HG02943 (cell line): Measurements from ENCODE around the gene HASPIN.
"Not testable (repeated sequence)": the region's sequence is repeated elsewhere in the genome, so short reads cannot be mapped to it uniquely, and the experiment has no call there.

Experiments
- ATAC-seq: cut with Tn5 transposase; IDR thresholded peaks from one replicate; pipeline ENCODE4 v1.9.1; 2021; ENCODE audit warnings: mild to moderate bottlenecking, low read depth, moderate library complexity; ENCODE audit not compliant: unreplicated experiment

The HASPIN gene

DNA sequence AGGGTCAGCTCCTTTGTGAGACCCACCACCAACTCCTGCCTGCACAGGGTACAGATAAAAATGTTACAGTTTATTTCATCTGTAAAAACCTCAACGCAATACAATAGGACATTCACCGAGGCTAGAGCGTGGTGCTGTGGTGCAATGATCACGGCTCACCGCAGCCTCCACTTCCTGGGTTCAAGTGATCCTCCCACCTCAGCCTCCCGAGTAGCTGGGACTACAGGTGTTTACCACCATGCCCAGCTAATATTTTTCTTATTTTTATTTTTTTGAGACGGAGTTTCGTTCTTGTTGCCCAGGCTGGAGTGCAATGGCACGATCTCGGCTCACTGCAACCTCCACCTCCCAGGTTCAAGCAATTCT, 11.2 kb downstream of the HASPIN start:
- not testable (repeated sequence) for ATAC-seq

DNA sequence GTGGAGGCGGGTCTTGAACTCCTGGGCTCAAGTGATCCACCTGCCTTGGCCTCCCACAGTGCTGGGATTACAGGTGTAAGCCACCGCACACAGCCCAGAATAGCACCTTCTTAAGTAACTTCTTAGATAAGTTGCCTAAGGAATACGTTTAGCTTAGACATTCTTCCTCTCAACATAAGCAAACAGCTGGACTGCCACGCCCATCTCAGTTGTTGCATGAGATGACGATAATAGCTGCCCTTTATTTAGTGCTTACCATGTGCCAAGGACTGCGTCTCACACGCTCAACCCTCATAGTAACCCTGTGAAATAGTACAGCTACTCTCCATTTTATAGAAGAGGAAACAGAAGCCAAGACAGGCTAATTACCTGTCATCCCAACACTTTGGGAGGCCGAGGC, 11.8 kb downstream of the HASPIN start:
- no peak for ATAC-seq

DNA sequence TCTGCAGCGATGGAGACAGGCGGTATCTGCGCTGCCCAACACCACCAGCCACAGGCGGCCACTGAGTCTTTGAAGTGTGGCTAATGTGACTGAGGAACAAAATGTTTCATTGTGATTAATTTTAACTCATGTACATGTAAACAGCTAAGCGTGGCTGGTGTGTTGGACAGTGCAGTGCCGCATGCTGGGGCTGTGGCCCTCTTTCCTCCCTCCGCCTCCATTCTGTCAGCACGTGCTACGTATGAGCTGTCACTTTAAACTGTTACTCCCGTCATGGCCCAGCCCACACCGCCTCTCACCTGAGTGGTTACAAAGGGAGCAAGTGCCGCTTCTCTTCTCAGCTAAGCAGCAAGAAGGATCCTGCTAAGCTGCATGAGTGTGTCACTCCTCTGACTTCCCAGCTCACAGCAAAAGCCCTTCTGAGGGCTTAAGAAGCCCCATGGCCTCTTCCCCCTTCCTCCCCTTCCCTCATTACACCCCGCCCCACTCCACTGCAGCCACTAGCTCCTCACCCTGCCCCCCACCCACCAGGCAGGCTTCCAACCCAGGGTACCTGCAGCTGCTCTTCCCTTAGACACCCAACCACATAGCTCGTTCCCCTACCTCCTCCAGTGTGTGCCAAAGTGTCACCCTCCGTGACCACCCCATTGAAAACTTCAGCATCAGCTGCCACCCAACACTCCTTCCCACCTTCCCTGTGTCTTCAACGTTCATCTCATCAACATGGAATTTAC, 15.0 kb downstream of the HASPIN start:
- ATAC-seq: no peak

DNA sequence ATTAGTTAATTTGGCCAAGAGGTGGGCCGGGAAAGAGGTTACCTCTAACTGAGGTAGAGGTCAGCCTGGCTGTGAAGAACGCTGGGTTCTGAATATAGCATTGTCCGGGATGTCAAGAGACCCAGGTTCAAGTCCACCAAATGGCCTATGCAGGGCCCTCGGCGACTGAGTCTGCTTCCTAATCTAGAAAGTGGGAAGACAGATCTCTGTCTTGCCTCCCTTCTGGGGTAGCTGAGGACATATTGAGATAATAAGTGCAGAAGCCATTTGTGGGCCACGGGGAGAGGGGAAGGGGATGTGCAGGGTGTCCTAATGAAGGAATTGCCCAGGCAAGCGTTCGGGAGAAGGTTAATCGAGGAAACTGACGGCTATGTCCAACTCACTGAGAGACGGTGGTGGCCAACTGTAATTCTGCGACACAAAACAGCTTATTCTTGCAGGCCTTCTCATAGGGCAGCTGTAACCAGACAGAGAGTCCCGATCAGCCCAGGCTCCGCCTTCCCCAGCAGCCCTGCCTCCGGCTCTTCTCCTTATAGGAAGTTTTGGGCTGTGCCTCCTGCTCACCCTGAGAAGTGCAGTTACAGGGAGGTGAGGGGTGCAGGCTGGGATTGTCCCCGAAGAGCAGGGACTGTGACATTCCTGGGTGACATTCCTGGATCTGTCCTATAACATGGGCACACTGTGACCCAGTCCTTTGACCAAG, 15.9 kb downstream of the HASPIN start:
- no peak for ATAC-seq

DNA sequence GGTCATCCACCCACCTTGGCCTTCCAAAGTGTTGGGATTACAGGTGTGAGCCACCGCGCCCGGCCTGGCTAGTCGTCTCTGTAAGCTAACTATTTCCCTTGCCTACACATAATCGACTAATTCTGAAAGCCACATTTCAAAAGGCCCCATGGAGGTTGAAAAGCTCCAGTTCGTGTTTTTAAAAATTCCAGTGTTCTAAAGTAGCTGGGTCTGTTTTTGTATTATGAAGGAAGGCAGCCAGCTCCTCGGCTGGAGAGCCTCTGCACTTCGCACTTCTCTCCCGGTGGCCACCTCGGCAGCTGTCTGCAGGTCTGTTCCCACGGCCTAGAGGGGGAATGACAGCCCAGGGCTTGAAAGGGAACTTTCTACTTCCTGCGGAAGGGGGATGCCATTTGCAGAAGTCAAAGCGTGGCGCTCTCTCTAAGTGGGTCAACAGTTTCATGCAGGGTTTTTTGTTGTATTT, 16.9 kb downstream of the HASPIN start:
- no peak for ATAC-seq

DNA sequence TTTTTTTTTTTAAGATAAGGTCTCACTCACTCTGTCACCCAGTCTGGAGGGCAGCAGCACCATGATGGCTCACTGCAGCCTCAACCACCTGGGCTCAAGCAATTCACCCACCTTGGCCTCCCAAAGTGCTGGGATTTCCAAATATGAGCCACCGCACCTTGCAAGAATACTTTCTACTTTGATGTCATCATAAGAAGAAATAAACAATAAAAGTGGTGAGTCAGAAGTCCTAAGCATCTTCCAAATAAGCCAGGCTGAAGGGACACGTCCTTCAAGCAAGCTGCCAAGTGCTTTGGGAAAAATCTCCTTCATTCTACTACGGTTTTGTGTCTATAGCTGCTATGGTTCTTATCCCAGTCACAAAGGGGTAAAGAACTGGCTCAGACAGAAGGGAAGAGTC, 20.3 kb downstream of the HASPIN start:
- no peak for ATAC-seq

DNA sequence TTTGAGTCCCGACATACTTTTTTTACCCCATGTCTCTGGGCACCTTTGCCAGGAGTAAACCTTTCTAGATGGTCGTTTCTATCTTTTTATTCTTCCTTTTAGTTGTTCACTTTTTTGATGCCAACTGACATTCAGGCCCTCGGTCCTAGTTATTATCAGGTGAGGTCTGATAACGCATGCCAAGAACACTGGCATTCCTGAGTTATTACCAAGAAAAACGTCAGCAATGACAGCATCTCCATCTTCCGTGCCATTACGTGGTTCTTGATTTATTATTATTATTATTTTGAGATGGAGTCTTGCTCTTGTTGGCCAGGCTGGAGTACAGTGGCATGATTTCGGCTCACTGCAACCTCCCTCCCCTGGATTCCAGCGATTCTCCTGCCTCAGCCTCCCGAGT, 21.4 kb downstream of the HASPIN start:
- no peak for ATAC-seq

DNA sequence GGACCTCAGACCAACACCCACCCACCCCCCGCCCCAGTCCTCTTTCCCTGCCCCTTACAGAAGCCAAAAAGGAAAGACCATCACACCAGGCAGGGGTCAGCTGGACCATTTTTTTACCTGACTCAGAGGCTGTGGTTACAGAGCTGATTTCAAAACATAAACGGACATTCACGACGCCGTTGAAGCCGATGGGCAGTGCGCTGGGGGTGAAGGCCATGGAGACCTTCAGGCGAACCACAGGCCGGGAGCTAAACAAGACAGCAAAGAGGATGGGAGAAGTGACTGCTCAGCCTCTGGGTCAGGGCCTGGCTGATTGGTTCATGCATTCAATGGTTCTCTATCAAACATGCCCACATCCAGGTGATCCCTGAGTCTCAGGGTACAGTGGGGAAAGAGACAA, 24.1 kb downstream of the HASPIN start:
- no peak for ATAC-seq

DNA sequence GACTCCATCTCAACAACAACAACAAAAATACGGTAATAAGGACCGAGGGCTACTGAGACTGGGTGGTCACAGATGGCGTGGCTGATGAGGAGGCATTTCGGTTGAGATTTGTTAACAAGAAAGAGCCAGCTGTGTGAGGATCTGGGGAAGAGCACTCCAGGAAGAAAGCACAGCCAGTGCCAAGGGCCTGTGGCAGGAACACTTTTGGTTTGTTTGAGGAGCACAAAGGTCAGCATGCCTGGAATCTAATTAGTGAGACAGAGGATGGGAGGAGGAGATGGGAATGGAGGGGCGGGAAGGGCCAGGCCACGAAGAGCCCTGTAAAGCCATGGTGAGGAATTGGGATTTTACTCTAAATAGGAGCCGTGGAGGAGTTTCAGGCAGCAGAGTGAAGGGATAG, 24.9 kb downstream of the HASPIN start:
- ATAC-seq: no peak

DNA sequence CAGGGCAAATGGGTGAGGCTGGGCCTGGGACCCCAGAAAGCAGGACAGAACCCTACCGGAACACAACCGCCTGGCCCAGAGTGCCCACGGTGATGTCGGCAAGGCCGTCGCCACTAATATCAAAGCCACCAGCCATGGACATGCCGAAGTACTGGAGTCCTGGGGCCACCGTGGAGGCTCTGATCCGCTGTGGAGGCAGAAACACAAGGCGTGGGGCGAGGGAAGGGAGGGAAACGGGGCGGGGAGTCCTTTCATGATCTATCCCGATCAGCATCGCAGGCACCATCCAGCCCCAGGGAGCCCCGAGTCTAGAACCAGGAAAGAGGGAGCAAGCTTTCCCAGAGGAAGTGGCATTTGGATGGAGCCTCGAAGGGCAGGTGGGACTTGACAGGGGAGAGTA, 26.6 kb downstream of the HASPIN start:
- ATAC-seq: no peak

DNA sequence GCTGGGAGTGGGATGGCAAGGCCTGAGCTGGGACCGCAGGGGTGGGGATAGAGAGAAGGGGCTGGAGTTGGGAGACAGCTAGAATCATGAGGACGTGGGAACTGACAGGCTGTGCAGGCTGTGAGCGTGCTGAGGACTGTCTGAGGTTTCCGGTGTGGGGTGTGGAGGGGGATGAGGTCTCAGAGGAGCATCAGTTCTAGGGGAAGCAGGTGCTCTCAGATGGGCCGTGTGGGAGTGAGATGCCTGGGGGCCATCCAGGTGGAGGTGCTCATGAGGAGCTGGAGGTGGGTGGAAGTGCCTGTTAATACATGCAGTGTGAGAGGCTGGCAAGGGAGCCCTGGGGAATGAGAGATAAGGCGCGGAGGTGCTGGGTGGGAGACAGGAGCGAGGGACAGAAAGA, 27.2 kb downstream of the HASPIN start:
- ATAC-seq: no peak

DNA sequence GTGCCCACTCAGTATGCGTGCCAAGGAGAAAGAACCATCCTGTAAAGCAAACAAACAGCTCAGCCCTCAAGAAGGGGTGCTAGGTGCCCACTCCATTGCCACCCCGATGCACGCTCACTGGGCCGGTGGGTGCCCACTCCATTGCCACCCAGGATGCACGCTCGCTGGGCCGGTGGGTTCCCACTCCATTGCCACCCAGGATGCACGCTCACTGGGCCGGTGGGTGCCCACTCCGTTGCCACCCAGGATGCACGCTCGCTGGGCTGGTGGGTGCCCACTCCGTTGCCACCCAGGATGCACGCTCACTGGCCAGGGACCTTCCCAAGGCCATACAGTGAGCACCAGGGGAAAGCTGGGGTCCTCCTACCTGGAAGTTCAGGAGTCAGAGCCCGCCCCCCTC, 28.1 kb downstream of the HASPIN start:
- ATAC-seq: no peak

DNA sequence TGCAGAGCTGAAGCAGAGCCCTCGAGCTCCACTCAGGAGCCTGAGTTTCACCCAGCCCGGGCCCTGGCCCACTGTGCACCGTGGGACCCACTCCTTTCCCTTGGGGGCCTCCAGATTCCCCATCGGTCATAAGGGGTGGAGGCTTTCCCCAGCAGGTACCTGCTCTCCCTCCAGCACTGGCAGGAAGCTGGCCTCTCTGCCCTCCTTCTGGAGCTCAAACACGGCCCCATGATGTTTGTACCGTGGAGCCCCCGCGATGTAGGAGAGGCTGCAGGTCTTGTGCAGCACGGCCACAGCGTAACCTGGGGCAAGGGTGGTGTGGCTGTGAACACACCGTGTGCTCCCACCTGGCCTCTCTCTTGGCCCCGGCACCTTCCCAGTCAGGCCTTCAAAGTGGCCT, 29.9 kb downstream of the HASPIN start:
- no peak for ATAC-seq

DNA sequence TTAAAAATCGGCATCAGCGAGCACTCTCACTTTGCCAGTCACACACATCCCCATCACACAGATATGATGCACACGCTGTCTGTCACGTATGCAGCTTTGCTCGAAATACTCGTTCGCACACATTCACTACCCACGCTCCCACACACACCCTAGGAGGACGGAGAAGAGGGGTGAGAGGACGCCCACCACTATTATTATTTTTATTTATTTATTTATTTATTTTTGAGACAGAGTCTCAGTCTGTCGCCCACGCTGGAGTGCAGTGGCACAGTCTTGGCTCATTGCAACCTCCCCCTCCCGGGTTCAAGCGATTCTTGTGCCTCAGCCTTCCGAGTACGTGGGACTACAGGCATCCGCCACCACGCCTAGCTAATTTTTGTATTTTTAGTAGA, 30.4 kb downstream of the HASPIN start:
- no peak for ATAC-seq

DNA sequence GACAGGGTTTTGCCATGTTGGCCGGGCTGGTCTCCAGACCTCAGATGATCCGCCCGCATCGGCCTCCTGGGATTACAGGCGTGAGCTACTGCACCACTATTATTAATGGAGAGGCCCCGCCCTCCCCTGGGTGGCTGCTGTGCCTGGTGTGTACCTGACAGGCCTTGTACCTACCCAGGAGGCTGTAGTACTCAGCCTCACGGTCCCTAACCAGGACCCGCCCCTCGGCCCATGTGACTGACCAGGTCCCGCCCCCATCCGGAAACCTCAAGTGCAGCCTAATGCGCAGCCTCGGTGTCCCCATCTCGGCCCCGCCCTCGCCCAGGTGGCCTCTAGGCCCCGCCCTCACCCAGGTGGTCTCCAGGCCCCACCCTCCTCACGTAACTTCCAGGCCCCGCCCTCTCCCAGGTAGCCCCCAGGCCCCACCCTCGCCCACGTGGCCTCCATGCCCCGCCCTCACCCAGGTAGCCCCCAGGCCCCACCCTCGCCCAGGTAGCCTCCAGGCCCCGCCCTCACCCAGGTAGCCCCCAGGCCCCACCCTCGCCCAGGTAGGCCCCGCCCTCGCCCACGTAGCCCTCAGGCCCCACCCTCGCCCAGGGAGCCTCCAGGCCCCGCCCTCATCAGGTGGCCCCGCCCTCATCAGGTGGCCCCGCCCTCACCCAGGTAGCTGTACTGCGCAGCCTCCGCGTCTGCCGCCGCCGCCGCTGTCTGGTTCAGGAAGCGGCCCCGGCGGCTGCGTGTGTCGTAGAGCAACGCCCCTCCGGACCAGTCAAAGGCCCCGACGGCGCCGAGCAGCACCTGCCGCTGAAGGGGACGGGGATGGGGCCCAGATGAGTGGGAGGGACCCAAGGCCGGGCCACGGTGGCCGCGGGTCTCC, 31.0 kb downstream of the HASPIN start:
- ATAC-seq: no peak

DNA sequence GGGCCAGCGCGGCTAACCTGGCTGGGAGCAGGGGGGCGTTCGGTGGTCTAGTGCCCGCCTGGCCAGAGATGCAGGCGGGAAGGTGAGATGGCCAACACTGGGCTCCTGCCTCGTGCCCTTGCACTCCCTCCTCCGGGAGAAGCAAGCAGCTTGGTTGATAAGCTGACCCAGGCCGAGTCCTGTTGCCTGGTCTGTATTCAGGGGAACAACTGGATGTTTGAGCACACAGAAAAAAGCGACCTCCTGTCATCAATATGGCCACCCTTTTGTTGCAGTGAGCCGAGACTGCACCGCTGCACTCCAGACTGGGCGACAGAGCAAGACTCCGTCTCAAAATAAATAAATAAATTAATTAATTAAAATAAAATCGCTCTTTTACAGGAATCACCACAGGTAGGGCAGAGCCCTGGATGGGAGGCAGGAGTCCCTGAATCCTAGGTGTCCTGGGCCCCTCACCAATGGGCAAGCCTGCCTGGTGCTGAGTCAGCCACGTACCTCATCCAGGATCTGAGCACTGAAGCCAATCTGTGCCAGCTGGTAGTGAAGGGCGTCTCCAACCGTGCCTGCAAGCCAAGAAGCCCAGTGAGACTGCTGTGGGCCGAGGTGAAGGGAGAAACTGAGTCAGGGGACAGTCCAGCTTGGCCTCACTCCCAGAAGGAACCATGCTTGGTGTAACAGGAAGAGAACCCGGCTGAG, 31.8 kb downstream of the HASPIN start:
- no peak for ATAC-seq

DNA sequence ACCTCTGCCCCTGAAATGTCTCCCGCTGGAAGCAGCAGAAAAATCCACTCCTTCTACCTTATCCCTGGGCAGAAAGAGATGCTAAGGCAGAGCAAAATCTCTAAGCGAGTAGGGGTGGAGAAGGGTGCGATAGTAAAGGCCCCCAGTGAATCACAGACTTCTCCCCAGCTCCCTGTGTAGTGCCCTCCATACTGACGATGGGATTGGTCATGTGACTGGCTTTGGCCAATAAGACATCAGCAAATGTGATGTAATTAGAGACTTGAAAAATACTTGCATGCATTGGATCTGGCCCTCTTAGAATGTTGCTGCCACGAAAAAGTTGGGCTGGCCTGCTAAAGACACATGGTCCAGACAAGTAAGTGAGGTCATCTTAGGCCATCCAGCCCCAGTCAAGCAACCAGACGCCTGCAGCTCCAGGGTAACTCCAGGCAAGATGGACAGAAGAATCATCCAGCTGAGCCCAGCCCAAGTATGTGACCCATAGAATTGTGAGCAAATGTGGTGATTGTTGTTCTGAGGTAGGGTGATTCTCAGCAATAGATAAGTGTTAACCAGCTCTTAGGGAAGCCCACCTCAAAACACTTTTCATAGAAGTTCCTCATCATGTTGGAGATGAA, 36.0 kb downstream of the HASPIN start:
- no peak for ATAC-seq

DNA sequence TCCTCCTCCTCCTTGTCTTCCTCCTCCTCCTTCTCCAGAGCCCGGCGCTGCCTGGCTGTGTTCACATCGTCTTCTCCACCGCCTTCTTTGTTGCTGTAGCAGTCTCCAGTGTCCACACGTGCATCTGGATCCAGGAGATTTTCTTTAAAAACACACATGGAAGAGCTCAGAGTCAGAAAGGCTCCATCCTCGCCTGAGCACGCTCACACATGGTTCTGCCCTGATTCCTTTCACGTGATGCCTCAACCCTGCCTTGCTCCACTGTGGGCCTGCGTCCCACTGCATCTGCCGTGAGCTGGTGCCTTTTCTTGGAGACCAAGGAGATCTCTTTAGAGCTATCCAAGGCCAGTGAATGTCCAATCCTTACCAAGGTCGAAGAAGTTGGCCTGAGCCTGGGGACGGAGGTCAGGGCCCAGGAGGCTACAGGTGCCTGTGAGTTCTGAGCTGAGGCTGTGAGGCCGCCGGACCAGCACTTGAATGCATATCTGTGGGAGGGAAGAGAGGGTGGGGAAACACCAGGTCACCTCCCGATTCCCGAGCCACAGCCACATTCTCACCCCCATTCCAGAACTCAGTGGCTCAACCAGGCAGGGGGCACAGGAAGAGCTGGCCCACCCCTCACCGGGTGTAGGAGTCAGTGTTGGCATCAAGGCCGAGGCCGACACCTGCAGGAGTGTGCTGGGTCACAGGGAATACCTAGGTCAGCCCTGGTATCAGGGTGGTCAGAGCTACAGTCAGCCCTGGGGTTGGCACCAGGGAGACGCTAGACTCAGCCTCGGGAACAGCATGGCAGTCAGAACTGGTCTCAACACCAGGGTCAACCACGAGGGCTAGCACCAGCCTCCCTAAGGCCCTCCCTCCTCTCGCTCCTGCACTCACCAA, 37.6 kb downstream of the HASPIN start:
- no peak for ATAC-seq

DNA sequence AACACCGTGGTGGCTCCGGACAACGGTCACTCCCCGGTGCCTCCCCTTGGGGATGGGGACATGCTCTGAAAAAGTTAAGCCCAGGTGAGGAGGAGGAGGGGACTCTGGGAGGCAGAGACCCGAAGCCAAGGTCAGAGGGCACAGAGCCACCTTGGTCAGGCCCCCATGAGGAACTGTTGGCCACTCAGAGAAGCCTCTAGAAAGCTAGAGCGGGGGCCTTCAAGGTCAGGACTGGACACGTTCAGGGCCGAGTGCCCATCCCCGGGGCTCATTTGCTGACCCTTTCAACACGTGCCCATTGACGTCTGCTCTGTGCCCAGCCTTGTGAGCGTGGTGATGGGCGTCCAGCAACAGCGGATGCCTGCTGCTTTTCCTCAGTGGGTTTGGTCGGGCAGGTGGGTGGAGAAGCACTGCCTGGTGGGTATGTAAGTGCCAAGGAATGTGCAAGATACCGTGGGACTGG, 38.2 kb downstream of the HASPIN start:
- no peak for ATAC-seq
